Parathyroid adenoma (tissue), 2 donors: Measurements from ENCODE around the gene FANCI.

Source experiments
- H2AFZ ChIP-seq: fragments of 300-600 bp; sonication (generic); one replicate; pipeline ENCODE4 v1.7.0; 2017; ENCODE audit warnings: antibody characterized with exemption, mild to moderate bottlenecking
- H3K27ac ChIP-seq: fragments of 300-600 bp; sonication (generic); one replicate; pipeline ENCODE4 v1.7.0; 2017
- H3K27me3 ChIP-seq: fragments of 300-600 bp; sonication (generic); one replicate; pipeline ENCODE4 v1.7.0; 2017; ENCODE audit warnings: low read length; ENCODE audit not compliant: control insufficient read depth, insufficient read depth
- H3K36me3 ChIP-seq: fragments of 300-600 bp; sonication (generic); one replicate; pipeline ENCODE4 v1.7.0; 2017; ENCODE audit warnings: low read length; ENCODE audit not compliant: control insufficient read depth, insufficient read depth
- H3K4me1 ChIP-seq: fragments of 300-600 bp; sonication (generic); one replicate; pipeline ENCODE4 v1.7.0; 2017; ENCODE audit warnings: control low read depth
- H3K4me2 ChIP-seq: fragments of 300-600 bp; sonication (generic); one replicate; pipeline ENCODE4 v1.7.0; 2017; ENCODE audit warnings: low read length
- H3K4me3 ChIP-seq: fragments of 300-600 bp; sonication (generic); one replicate; pipeline ENCODE4 v1.7.0; 2017; ENCODE audit warnings: low read depth, low read length
- H3K79me2 ChIP-seq: fragments of 300-600 bp; sonication (generic); one replicate; pipeline ENCODE4 v1.7.0; 2017; ENCODE audit warnings: control low read depth
- H3K9ac ChIP-seq: fragments of 300-600 bp; sonication (generic); one replicate; pipeline ENCODE4 v1.7.0; 2017; ENCODE audit warnings: mild to moderate bottlenecking
- H3K9me3 ChIP-seq: fragments of 300-600 bp; sonication (generic); one replicate; pipeline ENCODE4 v1.7.0; 2017; ENCODE audit warnings: low read length; ENCODE audit not compliant: control insufficient read depth
- TF ChIP-seq, protein P1 (sequence below): fragments of 300-600 bp; sonication (generic); IDR thresholded peaks from one replicate; pipeline ENCODE4 v1.7.0; 2017; ENCODE audit warnings: antibody characterized with exemption, mild to moderate bottlenecking
- donor health status: primary hyperparathyroidism.

The FANCI gene

DNA sequence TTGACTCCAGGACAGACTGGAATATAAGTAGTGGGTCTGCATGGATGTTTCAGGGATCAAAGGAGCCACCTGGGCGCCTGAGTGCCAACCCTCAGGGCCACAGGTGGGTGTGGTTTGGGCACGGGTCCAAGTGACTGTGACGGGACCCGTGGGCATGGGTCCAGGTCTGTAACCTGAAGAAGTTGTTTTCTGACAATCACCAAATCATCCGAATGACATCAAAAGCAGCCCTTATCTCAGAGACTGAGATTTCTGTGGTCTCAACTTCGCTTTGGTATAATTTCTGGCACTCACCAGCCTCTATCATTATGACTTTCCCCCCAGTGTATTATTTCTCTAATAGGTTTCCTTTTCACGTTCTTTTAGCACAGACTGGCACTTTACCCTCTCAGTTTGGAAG, 46.8 kb upstream of the FANCI start:
- Histone ChIP-seq H3K4me3 (no peak overlapping the region), H3K27ac (no peak overlapping the region), H3K9me3 (no peaks in the 10 kb centered on the region), H3K4me2 (no peak overlapping the region), H3K79me2 (no peaks in the 10 kb centered on the region), H3K36me3 (no peaks in the 10 kb centered on the region), H3K9ac (no peak overlapping the region), H3K4me1 (peaks cover 5% of the 10 kb centered on the region), H3K27me3 (no peaks in the 10 kb centered on the region), H2AFZ (no peak overlapping the region)
- TF ChIP-seq, protein P1, sequence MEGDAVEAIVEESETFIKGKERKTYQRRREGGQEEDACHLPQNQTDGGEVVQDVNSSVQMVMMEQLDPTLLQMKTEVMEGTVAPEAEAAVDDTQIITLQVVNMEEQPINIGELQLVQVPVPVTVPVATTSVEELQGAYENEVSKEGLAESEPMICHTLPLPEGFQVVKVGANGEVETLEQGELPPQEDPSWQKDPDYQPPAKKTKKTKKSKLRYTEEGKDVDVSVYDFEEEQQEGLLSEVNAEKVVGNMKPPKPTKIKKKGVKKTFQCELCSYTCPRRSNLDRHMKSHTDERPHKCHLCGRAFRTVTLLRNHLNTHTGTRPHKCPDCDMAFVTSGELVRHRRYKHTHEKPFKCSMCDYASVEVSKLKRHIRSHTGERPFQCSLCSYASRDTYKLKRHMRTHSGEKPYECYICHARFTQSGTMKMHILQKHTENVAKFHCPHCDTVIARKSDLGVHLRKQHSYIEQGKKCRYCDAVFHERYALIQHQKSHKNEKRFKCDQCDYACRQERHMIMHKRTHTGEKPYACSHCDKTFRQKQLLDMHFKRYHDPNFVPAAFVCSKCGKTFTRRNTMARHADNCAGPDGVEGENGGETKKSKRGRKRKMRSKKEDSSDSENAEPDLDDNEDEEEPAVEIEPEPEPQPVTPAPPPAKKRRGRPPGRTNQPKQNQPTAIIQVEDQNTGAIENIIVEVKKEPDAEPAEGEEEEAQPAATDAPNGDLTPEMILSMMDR = no peak

DNA sequence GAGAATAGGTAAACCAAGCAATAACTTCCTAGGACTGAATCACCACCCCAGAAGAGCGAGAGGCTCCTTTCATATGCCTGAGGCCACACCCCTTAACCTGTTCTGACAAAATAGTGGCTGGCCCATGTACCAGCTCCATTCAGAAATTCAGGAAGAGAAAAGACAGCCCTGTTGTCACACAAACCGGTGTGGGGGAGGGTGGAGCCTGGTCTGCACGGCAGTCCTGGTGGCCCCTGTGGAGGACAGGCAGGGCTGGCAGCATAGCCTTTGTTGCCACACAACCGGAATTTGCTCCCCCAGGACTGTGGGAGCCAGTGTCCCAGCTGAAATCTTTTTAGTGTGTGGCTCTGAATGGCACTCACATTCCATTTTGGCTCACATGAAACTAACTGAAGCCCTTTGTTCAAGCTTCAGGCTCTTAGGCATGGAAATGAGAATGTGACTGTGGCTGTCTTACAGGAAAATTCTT, 46.2 kb upstream of the FANCI start:
- Histone ChIP-seq H2AFZ (no peak overlapping the region), H3K9me3 (no peaks in the 10 kb centered on the region), H3K9ac (no peak overlapping the region), H3K4me2 (no peak overlapping the region), H3K27me3 (no peaks in the 10 kb centered on the region), H3K36me3 (no peaks in the 10 kb centered on the region), H3K27ac (no peak overlapping the region), H3K4me3 (no peak overlapping the region), H3K4me1 (peaks cover 5% of the 10 kb centered on the region), H3K79me2 (no peaks in the 10 kb centered on the region)
- TF ChIP-seq, protein P1 = no peak

DNA sequence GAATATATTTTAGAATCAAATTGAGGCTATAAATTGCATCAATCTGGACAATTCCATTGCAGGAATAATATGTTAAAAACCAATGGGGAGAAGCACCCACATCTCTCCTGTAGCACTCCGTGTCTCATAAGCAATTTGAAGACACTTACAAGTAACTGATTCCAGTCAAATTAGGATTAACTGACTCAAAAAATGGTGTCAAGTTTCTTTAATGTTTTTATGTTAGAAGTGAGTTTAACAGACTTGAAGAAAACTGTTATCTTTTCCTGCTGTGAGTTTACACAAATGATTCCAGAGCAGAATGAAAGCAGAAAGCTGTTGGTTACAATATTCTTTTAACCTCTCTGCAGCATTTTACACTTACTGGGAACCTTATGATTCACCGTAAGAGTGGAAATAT, 45.6 kb upstream of the FANCI start:
- peaks cover 5% of the 10 kb centered on the region for H3K4me1 ChIP-seq
- no peaks in the 10 kb centered on the region for H3K9me3 ChIP-seq
- no peak overlapping the region for H2AFZ ChIP-seq
- TF ChIP-seq, protein P1 = no peak
- no peak overlapping the region for H3K4me2 ChIP-seq
- no peak overlapping the region for H3K4me3 ChIP-seq
- H3K9ac ChIP-seq = no peak overlapping the region
- no peaks in the 10 kb centered on the region for H3K27me3 ChIP-seq
- H3K27ac ChIP-seq = no peak overlapping the region
- H3K79me2 ChIP-seq = no peaks in the 10 kb centered on the region
- no peaks in the 10 kb centered on the region for H3K36me3 ChIP-seq

DNA sequence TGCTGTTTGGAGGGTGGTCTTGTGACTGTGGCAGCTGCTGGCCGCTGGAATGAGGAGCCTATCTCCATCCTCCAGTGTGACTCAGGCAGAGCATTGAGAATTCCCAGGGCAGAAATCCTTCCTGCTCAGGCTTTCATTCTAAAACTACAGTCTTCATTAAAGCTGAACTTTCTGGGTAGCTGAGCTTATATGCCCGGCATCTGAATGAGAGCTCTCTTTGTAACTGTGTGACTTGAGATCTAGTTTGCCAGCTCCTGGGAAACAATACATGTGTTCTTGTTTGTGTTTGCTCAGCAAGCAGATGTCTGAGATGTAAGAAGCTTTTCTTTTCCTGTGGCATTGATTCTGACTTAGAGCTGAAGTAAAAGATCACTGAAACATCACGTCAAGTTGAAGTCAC, 44.8 kb upstream of the FANCI start:
- Histone ChIP-seq H3K4me1 (peaks cover 5% of the 10 kb centered on the region), H3K79me2 (no peaks in the 10 kb centered on the region), H3K4me2 (no peak overlapping the region), H2AFZ (no peak overlapping the region), H3K27ac (no peak overlapping the region), H3K9ac (no peak overlapping the region), H3K36me3 (no peaks in the 10 kb centered on the region), H3K4me3 (no peak overlapping the region), H3K9me3 (no peaks in the 10 kb centered on the region), H3K27me3 (no peaks in the 10 kb centered on the region)
- TF ChIP-seq, protein P1 = no peak

DNA sequence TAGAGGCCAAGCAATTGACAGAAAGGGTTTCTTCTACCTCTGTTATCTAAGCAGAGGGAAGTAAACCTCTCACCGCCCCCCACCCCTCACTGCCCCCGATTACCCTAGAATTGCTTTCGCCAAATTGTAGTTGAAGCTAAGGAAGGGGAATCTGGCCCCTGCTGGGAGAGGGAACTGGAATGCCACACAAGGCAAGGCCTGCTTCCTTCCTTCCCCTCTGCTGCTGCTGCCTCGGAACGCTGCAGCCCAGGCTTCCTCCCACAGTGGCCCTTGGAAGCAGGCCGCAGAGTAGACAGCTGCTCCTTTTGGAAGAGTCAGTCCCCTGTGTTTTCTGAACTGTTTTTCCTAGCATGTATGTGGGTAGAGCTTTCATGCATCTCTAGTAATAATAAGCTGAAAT, 44.0 kb upstream of the FANCI start:
- Histone ChIP-seq H3K9ac (no peak overlapping the region), H3K4me3 (no peak overlapping the region), H3K27me3 (no peaks in the 10 kb centered on the region), H3K4me1 (peaks cover 5% of the 10 kb centered on the region), H3K4me2 (no peak overlapping the region), H3K36me3 (no peaks in the 10 kb centered on the region), H3K27ac (no peak overlapping the region), H2AFZ (no peak overlapping the region), H3K9me3 (no peaks in the 10 kb centered on the region), H3K79me2 (no peaks in the 10 kb centered on the region)
- TF ChIP-seq, protein P1 = no peak
